Urothelium cell line (cell line): Measurements from ENCODE around the gene PRPSAP2.
"Not testable (repeated sequence)": the region's sequence is repeated elsewhere in the genome, so short reads cannot be mapped to it uniquely, and the experiment has no call there.

Experiments used
- DNase-seq: peaks from one replicate; pipeline ENCODE4 v3.0.0; 2011; ENCODE audit warnings: low spot score, mixed read lengths
- FAIRE-seq: peaks from 2 replicates; lab custom pipeline; 2011; peaks lifted over from hg19 to GRCh38; lab: Jason Lieb, UNC

Gene PRPSAP2

GRCh38 chr17:18857864-18858566, at the start of gene PRPSAP2:
PRPSAP2 (plus strand) TSS chr17:18858131; CDS start chr17:18865834, 7,703 bp downstream.
- peak; percentile 9 for FAIRE-seq
- DNase-seq: peak; percentile 100

GRCh38 chr17:18815924-18816323, 42.0 kb upstream of the PRPSAP2 start:
- FAIRE-seq: not testable (repeated sequence)

GRCh38 chr17:18816489-18817371, 41.2 kb upstream of the PRPSAP2 start:
- DNase-seq: peak; percentile 11
- FAIRE-seq: not testable (repeated sequence)

More at GRCh38 chr17:18815924-18816323, 42.0 kb upstream of the PRPSAP2 start:
- DNase-seq: not testable (repeated sequence)

GRCh38 chr17:18821430-18821829, 36.5 kb upstream of the PRPSAP2 start:
- not testable (repeated sequence) for FAIRE-seq, DNase-seq

GRCh38 chr17:18827613-18828012, 30.3 kb upstream of the PRPSAP2 start:
- not testable (repeated sequence) for DNase-seq, FAIRE-seq

- FAIRE-seq (no peak), DNase-seq (no peak)
Observed at GRCh38 chr17:18848501-18848900, 9.4 kb upstream of the PRPSAP2 start.

GRCh38 chr17:18850679-18851078, 7.3 kb upstream of the PRPSAP2 start:
- DNase-seq: no peak
- no peak for FAIRE-seq

GRCh38 chr17:18851201-18851600, 6.7 kb upstream of the PRPSAP2 start:
- FAIRE-seq: no peak
- DNase-seq: no peak

GRCh38 chr17:18854956-18855355, 3.0 kb upstream of the PRPSAP2 start:
- FAIRE-seq: no peak

GRCh38 chr17:18855831-18856569, 1.9 kb upstream of the PRPSAP2 start:
- FAIRE-seq: peak; percentile 91
- peak; percentile 95 for DNase-seq

More at GRCh38 chr17:18854956-18855355, 3.0 kb upstream of the PRPSAP2 start:
- no peak for DNase-seq

- DNase-seq: no peak
- FAIRE-seq: no peak
Observed at GRCh38 chr17:18856570-18856915, 1.4 kb upstream of the PRPSAP2 start.

GRCh38 chr17:18858567-18859245, 775 bp downstream of the PRPSAP2 start:
- no peak for DNase-seq
- no peak for FAIRE-seq

- FAIRE-seq (no peak), DNase-seq (no peak)
Observed at GRCh38 chr17:18859256-18859655, 1.3 kb downstream of the PRPSAP2 start.

- FAIRE-seq (no peak), DNase-seq (no peak)
Observed at GRCh38 chr17:18860161-18860972, 2.4 kb downstream of the PRPSAP2 start.

- FAIRE-seq (no peak), DNase-seq (no peak)
Observed at GRCh38 chr17:18862011-18862410, 4.1 kb downstream of the PRPSAP2 start.

- not testable (repeated sequence) for DNase-seq, FAIRE-seq
Observed at GRCh38 chr17:18864996-18865395, 7.1 kb downstream of the PRPSAP2 start.

GRCh38 chr17:18866866-18867813, 9.2 kb downstream of the PRPSAP2 start:
- DNase-seq: no peak
- no peak for FAIRE-seq

- FAIRE-seq (no peak), DNase-seq (no peak)
Observed at GRCh38 chr17:18877104-18877645, 19.2 kb downstream of the PRPSAP2 start.
